Tongue (tissue), 2 donors: ENCODE measurements around the gene PADI1. TPM values are rescaled to one million over a fixed set of nuclear protein-coding genes. Genes with fewer than 3 reads are reported as not detected.
A peak's percentile ranks its signal among the peaks of the same experiment; 100 is the strongest.
"Not testable (repeated sequence)": the region's sequence is repeated elsewhere in the genome, so short reads cannot be mapped to it uniquely, and the experiment has no call there.

Experiments
- DNase-seq: peaks from one replicate; pipeline ENCODE4 v3.0.0-alpha.2; 2015
- total RNA-seq: library from RNA; depleted of rRNA; stranded (reverse); fragments of >200 nt; gene quantifications from one replicate; pipeline ENCODE4 v1.2.3, GENCODE V29; 2014

The PADI1 gene
- total RNA-seq, 1 donor from 2014 or later: 10.3 TPM

- DNase-seq: no peak
Measured at GRCh38 chr1:17218939-17219338, 14.0 kb downstream of the PADI1 start.

GRCh38 chr1:17220287-17220686, 15.4 kb downstream of the PADI1 start:
- no peak for DNase-seq

- no peak for DNase-seq
Measured at GRCh38 chr1:17222557-17222956, 17.6 kb downstream of the PADI1 start.

DNA sequence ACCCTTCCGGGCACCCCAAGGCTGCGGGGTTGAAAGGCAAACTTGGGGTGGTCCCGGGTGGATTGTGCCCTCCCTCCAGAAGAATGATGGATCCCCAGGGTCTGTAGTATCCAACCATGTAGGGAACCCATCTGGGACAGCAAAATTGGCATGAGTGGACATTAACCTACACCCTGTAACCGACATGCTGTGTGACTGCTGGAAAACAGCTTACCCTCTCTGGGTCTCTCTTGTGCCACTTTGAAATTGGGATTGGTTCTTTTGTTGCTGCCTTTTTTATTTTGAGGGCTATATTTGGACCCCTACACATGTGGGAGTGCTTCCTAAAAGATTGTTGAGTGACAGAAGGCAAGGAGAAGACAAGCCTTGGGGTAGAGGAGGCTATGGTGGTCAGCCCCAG, 19.5 kb downstream of the PADI1 start:
- DNase-seq: no peak

GRCh38 chr1:17225140-17225539, 20.2 kb downstream of the PADI1 start:
- no peak for DNase-seq

DNA sequence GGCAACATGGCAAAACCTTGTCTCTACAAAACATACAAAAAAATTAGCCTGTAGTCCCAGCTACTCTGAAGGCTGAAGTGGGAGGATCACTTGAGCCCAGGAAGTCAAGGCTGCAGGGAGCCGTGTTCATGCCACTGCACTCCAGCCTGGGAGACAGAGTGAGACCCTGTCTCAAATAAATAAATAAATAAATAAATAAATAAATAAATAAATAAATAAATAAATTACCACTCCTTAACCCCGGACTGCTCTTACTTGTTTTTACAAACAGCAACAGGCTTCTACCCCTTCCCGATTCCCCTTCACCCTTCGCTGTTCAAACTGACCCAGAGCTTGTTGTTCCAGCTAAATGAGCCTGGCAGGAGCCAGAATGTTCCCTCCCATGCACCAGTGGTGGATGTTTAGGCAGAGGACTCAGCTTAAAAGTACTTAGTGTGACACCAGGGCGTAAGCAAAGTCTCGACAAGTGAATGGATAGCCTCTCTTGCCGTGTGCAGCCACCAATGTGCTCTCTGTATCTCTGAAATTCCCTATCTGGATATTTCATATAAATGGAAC, 22.5 kb downstream of the PADI1 start:
- DNase-seq: no peak

DNA sequence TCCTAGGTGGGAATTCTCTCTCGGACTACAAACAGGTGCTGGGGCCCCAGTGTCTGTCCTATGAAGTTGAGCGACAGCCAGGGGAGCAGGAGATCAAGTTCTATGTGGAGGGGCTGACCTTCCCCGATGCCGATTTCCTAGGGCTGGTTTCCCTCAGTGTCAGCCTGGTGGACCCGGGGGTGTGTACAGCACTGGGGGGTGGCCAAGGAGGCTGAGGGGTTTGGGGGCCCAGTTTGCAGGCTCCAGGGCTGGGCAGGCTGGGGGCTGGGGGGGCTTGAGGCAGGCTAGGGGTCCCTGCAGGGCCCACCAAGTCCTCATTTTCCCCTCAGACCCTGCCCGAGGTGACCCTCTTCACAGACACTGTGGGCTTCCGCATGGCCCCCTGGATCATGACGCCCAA, 23.7 kb downstream of the PADI1 start:
- no peak for DNase-seq

DNA sequence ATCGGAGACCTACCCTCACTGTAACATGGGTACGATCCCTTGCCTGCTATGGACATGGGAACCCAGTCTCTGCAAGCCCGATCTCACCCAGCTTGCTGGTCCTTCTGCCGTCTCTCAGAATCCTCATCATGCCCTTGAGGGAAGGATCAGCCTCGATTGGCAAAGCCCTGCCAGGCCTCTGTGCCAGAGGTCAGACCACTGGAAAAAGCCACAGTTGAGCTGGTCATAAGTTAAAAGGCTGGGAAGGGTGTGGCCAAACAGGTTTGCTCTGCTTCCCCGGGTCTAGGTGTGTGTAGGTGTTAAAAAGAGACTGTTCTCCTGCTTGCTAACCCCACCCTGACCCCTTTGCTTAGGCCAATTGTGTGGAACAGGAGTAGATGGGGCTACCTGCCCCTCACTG, 24.5 kb downstream of the PADI1 start:
- DNase-seq: no peak

DNA sequence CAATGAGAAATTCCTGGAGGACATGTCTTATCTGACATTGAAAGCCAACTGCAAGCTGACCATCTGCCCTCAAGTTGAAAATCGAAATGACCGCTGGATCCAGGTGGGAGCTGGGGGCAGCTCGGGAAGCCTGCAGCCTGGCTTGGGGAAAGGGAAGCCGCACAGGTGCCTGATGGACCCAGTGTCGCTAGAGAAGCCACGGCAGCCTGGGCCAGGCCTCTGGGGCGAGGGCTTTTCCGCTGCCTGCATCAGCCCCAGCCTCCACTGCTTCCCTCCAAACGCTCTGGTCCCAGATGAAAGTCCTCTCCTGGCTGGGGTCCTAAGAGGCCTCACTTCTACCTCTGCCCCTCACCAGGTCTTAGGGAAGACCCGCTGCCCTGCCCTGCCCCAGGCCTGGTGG, 25.2 kb downstream of the PADI1 start:
- DNase-seq: no peak

DNA sequence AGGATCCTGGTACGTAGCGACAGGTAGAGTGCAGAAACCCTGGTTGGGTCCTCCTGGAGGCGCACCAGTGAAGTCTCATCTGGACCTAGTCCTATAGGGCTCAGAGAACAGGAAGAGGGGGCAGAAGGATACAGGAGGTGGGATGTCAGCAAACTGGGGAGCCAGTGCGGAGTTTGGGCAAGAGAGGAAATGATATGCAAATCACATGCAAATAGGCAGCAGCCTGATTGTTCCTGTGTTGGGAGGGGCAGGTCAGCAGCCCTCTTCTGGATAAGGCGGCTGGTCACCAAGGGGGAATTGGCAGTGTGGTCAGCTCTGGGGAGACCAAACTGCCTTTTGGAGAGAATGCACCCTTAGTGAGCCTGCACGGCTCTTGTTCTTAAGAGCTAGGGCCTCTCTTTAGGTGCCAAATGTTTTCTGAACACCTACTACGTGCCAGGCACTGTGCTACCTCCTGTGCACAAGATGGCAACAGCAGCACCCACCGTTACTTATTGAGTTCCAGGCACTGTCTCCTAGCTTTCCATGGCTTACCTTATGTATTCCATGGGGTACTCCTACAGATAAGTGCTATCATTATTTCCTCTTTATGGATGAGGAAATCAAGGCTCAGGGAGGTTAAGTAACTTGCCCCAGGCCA, 25.9 kb downstream of the PADI1 start:
- DNase-seq: no peak

DNA sequence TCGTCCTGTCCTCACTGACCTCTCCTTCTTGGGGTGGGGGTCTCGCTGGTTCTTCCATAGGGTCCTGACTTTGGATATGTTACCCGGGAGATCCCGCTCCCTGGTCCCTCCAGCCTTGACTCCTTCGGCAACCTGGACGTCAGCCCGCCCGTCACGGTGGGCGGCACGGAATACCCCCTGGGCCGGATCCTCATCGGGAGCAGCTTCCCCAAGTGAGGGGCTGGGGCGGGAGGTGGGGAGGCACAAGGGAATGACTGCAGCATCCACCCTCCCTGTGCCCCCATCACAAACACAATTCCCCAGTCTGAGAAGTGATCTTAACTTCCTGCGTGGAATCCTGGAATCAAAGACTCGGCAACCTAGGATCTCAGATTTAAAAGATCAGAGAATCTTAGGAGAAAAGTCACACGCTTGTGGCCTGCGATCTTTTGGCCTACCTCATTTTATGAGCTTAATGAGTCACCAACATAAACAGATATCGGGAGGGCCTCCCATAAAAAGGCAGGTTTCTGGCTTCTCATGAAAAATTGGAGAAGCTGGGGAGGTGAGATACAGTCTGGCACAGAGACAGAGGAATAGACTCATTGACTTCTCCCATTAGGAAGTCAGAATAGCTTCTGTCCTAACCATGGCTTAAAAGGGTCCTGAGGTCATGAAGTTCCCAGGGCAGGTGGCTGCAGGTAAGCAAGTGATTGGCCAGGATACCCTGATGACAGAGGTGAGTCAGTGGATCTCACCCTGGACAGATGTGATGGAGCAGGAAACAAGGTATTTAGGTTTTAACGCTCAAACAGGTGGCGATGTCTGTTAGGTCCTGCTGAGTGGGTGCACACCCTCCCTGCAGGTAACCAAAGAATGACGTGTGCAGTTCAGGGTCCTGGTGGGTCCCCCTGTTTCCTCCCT, 28.1 kb downstream of the PADI1 start:
- no peak for DNase-seq

- DNase-seq: no peak
Measured at GRCh38 chr1:17233675-17234320, 28.9 kb downstream of the PADI1 start.

- no peak for DNase-seq
Measured at GRCh38 chr1:17234405-17234804, 29.5 kb downstream of the PADI1 start.

DNA sequence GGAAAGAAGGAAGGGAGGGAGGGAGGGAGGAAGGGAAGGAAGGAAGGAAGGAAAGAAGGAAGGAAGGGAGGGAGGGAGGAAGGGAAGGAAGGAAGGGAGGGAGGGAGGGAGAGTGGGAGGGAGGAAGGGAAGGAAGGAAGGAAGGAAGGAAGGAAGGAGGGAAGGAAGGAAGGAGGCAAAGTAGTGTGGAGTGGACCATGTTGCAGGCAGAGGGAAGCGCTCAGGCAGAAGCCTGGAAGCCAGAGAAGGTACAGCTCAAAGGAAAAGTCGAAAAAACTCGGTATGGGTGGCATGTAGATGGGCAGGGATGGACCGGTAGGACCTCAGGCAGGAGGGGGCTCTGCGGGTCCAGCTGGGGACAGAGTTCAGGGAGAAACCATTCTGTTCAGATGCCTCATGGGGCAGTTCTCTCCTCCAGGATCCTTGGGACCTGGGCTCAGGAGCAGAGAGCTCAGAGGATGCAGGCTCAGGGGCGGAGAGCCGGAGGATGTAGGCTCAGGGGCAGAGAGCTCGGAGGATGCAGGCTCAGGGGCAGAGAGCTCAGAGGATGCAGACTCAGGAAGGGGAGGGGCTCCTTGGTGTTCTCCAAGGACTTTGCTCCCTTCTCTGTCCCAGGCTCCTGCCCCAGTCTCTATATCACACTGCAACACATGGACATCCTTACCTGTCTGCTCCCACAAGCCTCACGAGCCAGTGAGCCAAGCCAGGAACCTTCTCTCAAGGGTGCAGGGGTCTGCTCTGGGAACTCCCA, 30.4 kb downstream of the PADI1 start:
- DNase-seq: no peak

GRCh38 chr1:17236779-17237560, 32.0 kb downstream of the PADI1 start:
- DNase-seq: peak; percentile 92

DNA sequence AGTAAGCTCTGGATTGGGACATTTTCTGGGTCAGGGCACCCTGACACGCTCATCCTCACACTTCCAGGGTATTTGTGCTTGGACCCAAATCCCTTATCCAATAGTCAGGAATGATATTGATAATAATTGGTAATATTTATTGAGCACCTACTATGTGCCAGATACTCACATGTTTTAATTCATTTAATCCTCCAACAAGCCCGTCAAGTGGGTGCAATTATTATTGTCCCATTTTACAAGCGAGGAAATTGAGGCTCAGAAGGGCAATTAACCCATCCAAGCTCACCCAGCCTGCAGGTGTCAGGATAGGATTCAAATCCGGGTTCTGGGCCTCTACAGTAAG, 32.6 kb downstream of the PADI1 start:
- no peak for DNase-seq

DNA sequence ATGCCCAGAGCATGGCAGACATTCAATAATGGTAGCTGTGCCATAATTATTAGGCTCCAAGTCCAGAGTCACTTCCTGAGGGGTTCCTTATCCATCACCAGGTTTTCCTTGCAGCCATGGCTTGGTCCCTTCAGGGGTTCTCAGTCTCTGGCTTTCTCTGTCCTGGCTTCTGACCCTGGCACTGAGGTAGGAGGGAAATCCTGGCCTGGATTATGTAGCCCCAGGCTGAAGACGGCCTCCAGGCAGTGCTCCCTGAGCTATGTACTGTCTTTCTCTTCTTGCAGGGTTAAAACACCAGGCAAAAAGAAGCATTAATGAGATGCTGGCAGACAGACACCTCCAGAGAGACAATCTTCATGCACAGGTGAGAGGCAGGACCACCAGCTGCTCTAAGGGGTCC, 34.5 kb downstream of the PADI1 start:
- DNase-seq: peak; percentile 88

DNA sequence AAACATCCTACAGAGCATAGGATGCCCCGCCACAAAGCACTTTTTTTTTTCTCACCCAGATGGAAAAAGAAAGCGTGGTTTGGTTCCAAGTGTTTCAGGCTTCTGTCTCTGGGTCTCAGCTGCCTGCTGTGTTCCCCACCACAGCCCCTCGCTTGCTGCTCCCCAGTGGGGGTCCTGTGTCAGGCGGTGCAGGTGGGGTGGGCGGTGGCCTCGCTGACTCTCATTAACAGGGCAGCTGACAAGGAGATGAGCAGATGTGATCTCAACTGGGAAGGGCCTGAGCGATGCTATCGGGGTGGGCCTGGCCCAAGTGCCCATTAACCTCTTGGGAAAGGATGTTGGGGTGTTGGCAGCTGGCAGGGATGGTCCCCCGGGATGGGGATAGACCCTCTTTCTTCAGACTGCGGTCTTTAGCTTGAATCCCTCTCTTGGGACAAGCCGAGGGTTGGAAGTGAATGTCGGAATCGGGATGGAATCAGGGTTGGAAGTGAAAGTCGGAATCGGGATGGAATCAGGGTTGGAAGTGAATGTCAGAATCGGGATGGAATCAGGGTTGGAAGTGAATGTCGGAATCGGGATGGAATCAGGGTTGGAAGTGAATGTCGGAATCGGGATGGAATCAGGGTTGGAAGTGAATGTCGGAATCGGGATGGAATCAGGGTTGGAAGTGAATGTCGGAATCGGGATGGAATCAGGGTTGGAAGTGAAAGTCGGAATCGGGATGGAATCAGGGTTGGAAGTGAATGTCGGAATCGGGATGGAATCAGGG, 36.3 kb downstream of the PADI1 start:
- DNase-seq: not testable (repeated sequence)

DNA sequence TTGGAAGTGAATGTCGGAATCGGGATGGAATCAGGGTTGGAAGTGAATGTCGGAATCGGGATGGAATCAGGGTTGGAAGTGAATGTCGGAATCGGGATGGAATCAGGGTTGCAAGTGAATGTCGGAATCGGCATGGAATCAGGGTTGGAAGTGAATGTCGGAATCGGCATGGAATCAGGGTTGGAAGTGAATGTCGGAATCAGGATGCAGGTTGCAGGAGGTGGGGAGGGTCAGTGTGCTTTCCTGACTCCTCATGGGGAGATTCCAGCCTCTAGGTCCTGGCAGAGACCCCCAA, 36.8 kb downstream of the PADI1 start:
- DNase-seq: not testable (repeated sequence)

GRCh38 chr1:17243274-17243673, 38.3 kb downstream of the PADI1 start:
- DNase-seq: no peak
